SW480 (cell line): ENCODE measurements around the gene ACSS1.
A peak's percentile ranks its signal among the peaks of the same experiment; 100 is the strongest.

Experiments used
- DNase-seq: peaks from one replicate; pipeline ENCODE4 v3.0.0-alpha.2; 2016; ENCODE audit warnings: low spot score

Gene ACSS1

DNA sequence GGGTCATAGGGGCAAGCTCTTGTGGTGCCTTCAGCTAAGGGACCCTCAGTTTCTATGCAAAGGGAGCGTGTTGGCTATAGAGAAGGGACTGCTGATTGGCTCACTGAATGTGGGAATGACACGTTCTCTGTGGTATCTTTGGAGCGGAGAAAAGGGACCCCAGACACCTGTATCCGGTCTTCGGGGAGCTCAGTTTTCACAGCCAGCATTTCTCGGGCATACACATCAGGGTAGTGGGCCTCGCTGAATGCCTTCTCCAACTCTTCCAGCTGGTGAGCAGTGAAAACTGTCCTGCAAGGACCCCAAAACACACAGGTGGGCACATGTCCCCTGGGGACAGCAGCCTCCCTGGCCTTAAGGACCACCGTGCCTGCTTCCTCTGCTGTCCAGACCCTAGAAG is 20.7 kb upstream of the ACSS1 start:
- DNase-seq: no peak

DNA sequence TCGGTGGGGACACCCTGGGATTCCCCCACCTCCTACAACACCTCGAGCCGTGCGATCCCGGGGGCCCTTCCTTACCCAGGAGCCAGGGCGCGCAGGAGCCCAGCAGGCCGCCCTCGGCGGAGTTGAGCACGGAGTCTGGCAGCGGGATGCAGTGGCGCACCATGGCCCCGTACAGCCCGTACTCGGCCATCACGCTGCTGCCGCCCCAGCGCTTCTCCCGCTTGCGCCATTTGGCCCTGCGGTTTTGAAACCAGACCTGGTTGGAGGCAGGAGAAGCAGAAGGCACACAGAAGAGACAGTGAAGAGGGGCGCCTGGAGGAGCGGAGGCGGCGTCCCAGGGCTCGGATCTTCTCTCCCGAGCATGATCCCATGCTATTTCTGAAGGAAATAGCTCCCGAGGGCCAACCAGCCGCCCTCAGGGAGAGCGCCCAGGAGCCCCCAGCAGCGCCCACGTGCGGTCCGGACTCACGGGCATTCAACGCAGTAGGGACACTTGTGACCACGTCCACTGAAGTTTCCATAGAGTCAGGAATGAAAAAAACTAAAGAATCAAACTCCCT is 19.8 kb upstream of the ACSS1 start:
- DNase-seq: no peak

GRCh38 chr20:25076731-25077609 is 19.0 kb upstream of the ACSS1 start:
- DNase-seq: peak; percentile 97

GRCh38 chr20:25076201-25076600 is 18.3 kb upstream of the ACSS1 start:
- peak; percentile 93 for DNase-seq

DNA sequence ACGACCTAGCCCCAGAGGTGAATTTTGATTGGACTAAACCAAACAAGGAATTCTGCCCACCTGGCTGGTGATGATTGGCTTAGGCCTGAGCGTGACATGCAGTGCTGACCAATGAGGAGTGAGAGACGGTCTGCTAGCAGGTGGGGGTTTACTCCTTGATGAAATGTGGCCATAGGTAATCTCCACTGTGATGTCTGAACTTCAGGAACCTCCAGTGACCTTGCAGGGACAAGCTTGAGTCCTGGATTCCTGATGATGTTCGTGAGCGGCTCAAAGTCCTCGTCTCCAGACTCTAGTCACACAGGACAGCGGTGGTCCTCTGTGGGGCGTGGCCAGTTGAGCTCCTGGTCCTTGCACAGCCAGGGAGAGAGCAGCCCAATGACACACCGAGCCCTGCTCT is 15.6 kb upstream of the ACSS1 start:
- no peak for DNase-seq

DNA sequence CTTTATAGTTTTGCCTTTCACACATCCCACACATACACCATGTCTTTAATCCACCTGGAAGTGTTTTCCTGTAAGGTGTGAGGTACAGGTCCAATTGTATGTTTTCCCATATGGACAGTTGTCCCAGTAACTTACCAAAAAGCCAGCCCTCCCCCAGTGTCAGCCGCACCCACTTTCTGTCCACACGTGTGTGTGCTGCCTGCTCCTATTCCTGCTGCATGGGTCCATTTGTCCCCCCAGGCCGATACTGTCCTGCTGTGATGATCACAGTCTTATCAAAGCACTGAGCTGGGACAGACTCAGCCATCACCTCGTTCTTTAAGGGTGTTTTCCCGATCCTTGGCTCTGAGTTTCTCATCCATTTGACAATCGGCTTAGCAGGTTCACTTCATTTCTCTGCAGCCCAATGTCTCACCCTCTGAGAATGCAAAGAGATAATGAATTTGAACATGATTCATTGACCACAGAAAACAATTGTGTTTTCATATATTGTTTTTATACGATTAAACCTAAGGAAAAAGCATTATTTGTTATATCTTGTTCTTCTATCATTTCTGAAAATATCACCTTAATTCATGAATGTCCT is 14.4 kb upstream of the ACSS1 start:
- DNase-seq: peak; percentile 54

DNA sequence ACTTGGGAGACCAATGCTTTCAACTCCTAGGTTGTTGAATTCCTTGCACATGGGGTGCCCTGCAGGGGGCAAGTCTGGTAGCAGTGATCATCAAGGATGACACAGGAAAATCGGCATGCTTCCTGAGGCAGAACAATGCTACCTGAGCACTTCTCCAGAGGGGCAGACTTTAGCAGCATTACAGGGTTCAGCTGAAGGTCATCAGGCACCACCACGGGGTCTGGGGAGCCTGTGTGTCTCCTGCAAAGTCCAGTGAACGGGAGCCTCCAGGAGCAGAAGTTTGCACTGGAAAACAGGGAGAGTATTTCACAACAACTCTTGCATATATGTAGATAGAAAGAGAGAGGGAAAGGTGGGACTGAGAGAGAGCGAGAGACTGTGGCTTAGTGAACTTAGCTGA is 13.8 kb upstream of the ACSS1 start:
- DNase-seq: no peak

GRCh38 chr20:25070821-25071473 is 13.0 kb upstream of the ACSS1 start:
- DNase-seq: no peak

- no peak for DNase-seq
These were observed 9.4 kb upstream of the ACSS1 start for GRCh38 chr20:25067102-25067987.

GRCh38 chr20:25066386-25066785 is 8.4 kb upstream of the ACSS1 start:
- DNase-seq: no peak

DNA sequence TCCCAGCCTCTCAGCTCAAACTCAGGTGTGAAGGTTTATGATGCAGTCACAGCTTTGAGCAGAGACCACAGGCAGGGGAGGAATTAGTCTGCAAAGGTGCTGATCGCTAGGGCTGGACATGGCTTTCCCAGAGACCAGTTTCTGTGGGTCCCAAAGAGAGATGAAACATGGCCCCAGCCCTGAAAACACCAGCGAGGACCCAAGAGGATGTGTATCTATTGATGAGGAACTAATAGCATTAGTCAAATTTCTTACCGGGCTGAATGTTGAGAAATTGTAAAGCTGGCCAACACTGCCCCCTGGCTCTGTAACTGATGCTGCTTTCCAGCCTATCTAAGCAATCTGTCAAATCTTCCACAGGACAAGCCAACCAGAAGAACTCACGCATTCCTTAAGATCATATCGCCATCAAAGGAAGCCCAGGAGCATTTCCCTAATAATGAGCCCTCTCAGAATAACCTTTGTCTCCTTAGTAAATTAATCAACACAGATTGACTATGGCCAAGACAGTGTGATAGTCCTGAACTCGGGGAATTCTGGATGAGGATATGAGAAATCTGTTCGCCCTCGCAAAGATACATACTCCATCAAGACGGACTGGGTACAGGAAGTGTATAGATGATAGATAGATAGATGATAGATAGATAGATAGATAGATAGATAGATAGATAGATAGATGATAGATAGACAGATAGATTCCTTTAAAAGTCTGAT is 7.8 kb upstream of the ACSS1 start:
- DNase-seq: peak; percentile 79

DNA sequence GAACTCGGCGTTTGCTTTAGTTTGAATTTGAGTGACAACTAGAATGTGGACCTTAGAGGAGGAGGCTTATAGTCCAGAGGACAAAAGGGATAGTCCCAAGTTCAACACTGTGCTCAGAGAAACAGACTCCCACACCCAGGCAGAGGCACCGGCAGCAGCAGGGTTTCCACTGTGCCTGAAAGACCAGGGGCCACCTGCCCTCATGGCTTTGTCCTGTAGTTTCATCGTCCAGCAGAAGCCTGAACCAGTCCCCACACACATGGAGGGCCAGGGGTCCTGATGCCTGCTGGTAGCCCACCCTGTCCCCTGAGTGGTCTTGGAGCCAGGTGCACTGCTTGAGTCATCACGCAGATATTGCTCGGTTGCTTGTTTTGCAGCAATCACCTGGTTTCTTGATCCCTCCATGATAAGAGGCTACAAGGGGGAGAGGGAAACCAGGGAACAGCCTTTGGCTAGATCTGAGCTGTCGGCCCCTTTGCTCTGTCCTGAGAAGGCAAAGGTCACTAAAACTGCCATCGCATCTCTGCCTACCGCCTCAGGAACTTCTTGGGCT is 7.2 kb upstream of the ACSS1 start:
- DNase-seq: no peak

- DNase-seq: no peak
These were observed 6.7 kb upstream of the ACSS1 start for GRCh38 chr20:25064561-25065071.

- no peak for DNase-seq
These were observed 6.0 kb upstream of the ACSS1 start for GRCh38 chr20:25063981-25064380.

DNA sequence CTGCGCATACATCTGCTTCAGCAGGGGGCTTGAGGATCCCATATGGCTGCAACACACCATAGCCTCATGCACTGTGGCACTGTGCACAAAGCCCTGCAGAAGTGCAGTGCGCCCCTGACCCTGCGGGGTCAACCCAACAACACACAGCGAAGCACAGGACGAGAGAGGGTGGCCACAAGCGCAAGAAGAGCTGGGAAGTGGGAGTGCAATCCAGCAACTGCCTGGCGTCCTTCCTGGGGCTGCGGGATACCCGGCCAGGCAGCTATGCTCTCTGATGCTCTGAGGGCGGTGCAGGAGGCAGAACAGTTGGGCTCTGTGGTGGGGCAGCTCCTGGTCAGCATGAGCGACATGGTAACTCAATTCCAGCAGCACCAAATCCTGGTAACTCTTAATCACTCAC is 5.6 kb upstream of the ACSS1 start:
- no peak for DNase-seq

DNA sequence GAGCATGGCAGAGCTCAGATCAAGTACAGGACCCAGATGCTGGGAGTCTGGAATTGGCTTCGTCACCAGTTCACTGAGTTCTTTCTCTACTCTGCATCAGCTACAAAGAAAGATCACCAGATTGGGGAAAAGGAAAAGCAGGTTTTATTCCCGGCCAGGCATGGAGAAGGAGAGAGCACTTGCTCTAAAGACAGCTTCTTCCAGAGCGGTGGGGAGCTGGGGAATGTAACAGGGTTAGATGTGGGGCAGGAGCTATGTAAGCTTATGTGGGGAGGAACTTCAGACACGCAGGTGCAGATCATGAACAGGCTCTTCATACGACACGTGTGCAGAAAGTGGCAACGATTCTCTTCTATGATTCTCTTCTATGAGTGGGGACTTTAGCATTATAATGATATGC is 4.9 kb upstream of the ACSS1 start:
- no peak for DNase-seq

- DNase-seq: no peak
These were observed 4.0 kb upstream of the ACSS1 start for GRCh38 chr20:25061821-25062530.

DNA sequence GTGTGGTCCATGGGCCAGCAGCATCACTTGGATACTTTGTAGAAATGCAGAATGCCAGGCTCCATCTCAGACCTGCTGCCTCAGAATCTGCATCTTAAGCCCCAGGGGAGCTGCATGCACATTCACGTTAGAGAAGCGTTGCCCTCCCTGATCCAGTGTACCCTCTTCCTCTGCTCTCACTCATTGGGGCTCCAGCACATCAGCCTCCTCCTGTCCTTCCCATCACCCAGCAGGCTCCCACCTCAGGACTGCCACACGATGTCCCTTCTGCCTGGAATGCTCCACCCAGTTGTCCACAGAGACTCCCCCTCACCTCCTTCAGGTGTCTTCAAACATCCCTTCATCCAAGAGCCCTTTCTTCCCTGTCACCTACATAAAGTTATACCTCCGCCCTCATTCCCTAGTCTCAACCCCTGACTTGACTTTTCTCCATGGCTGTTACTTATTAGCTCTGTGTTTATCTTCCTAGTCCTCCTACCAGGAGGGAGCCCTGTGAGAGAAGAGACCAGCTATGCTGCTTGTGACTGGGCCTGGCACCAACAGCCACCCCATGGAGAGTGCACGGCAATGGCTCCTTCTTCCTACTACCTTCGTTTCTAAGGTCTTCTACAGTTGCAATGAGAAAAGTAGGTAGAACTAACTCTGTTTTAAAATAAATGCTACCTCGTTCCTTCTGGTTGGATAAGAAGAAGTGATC is 3.3 kb upstream of the ACSS1 start:
- no peak for DNase-seq

DNA sequence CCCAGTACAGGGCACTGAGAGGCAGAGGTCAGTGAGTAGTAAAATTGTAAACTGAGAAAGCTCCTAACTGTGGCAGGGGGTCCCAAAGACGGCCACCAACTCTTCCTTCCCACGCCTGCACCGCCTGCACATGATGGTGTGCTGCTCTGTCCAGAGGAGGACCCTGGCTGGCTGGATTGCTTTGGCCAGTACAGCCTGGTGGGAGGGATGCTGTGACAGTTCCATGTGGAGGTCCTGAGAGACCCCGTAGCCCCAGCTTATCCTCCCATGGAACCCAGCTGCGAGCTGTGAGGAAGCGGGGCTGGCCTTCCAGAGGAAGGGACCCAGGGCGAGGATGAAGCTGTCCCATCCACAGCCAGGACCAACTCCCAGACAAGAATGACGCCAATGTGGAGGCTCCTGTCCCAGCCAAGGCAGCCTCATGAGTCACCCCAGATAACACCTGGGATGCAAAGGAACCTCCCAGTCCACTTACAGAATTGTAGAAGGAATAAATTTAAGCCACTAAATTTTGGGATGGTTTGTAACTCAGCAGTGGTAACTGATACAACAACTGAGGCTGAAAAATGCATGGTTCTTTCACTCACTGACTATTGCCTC is 2.0 kb upstream of the ACSS1 start:
- no peak for DNase-seq
